HG02678 (cell line): ENCODE data around the gene TCF7L2.

ENCODE experiments used
- ATAC-seq: cut with Tn5 transposase; IDR thresholded peaks from one replicate; pipeline ENCODE4 v1.9.1; 2021; ENCODE audit warnings: mild to moderate bottlenecking, moderate library complexity; ENCODE audit not compliant: unreplicated experiment

TCF7L2 gene

DNA sequence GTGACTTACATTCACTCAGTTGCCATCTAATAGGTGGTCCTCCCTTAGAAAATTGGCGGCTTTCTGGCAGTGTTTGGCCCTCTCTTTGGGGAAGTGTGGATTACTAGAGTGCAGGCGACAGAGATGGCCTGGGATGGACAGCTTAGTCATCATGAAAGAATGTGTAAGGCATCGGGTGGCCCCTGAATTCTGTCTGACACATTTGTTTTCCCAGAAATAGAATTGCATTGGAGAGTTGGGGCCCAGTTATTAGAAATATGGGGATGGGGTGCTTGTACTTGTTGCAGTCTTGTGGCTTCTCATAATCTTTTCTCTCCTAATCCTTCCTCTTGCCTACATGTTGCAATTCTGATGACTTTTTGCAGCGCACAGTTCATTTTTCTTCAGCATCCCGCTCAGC lies 13.8 kb downstream of the TCF7L2 start:
- no peak for ATAC-seq

DNA sequence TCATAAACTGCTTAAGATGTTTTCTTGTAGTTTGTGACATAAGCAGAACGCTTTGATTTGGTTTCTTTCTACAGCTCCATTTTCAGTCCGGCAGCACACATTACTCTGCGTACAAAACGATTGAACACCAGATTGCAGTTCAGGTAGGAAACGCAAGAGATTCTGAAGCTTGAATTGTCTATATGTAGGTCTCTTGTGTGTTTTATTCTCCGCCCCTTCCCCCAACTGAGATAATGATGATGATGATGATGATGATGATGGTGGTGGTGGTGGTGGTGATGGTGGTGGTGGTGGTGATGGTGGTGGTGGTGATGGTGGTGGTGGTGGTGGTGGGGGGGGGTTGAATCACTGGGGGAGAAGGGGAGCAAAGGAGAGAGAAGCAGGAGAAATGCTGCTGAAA lies 14.4 kb downstream of the TCF7L2 start:
- no peak for ATAC-seq

DNA sequence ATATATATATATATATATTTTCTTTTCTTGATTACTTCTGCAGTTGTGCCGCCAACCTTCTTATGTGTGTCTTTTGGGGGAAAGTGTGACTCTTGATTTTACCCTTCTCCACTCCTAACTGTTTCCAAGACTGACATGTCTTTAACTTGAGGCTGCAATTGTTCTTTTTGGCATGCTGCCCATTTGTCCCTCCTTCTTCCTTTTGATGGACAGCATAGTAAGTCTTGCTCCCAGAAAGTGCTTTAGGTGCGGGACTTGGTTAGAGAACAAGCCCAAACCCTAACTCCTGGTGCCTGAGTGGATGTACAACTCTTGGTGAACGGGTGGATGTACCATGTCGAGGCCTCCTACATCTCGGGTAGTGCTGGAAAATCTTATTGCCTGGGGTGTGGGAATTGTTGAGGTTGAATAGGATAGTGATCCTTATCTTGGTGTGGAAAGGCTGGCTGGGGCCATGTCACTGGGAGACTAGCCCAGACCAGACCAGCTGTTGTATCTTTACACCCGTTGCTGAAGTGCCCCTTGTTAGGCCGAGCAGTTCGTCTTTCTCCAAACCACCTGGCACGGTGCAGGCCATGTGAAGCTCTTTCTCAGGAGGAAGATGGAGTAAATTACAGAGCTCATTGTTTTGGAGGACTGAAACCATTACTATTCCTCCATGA lies 16.3 kb downstream of the TCF7L2 start:
- no peak for ATAC-seq

DNA sequence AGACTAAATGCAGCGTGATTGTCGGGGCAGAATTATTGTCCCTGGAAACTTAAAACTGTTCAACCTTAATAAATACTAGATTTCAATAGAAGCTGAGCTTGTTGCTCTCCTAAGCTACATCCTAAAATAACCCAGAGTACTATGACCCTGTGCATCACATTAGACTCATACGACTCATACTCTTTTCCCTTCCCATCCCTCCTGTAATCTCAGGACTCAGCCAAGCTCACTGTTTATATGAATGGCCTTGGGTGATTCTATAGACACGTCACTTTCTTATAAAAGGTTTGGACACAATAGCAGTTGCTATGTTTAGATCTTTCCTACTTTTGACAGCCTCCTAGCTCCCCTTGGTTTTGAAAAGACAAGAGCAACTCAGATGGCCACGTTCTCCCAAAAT lies 17.2 kb downstream of the TCF7L2 start:
- no peak for ATAC-seq

DNA sequence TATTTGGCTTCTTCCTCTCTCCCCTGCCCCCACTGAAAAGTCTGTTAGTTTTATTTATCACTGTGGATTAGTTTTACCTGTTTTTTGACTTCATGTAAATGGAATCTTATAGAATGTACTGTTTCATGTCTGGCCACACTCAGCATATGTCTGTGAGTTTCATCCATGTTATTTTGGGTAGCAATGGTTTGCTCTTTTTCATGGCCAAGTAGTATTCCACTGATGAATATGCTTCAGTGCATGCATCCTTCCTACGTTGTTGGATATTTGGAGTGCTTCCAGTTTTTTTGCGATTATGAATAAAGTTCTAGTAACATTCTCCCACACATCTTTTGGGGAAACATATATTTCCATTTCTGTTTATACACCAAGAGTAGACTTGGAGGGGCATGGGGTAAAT lies 19.1 kb downstream of the TCF7L2 start:
- ATAC-seq: no peak

DNA sequence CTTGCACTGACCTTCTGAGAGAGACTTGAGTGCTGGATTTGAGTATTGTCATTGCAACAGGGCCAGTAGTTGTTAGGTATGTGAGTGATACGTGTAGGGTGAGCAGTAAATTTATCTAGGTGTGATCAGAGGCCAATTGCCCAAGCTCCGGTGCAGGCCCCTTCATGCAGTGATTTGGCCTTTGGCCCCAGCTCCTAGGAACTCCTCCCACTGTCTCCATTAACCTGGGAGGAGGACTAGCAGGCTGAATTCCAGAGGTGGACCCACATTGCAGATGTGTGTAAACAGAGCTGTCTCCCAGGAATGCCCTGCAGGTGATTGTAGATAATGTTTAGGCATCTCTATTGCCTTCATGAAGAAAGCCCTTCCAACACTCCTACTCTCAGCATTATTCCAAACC lies 19.5 kb downstream of the TCF7L2 start:
- ATAC-seq: no peak

DNA sequence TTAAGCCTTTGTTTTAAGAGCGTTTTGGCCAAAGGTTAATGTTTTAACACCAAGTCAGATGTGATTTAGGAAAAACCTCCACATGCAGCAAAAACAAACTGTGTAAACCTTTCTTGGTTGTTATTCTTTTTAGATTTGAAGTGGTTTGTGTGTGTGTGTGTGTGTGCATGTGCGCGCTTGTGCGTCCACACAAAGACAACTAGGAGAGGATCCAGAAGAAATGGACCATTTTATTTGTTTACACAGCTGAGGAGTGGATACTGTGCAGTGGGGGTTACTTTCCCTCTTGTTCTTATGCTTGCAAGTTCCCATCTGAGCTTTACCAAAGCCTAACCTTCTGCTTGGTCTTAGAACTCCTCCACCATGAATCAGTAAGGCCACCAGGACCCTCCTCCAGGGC lies 20.0 kb downstream of the TCF7L2 start:
- ATAC-seq: no peak

DNA sequence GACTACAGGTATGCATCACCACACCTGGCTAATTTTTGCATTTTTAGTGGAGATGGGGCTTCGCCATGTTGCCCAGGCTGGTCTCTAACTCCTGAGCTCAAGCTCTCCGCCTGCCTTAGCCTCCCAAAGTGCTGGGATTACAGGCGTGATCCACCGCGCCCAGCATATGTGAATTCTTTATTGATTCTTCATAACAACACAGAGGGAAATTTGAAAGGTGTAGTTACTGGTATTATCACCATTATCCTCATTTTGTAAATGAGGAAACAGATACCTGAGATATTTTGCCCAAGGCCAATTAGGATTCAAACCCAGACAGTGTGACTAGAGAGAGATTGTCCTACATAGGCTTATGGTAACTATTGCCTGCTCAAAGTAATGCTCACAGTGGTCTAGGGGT lies 22.6 kb downstream of the TCF7L2 start:
- no peak for ATAC-seq

DNA sequence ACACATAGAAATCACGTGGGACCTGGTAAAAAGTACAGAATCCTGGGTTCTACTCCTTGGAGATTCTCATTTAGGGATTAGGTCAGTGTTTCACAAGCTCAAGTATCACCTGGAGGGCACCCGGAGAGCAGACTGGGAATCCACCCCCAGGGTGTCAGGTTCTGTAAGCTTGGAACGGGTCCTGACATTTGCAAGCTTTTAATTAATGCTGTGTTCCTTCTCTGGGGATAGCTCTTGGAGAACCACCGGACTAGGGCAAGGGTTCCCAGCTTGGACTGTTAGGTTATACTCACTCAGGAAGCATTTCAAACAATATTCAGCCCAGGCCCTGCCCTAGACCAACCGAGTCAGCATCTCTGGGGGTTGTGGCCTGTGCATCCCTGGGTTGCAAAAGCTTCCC lies 23.0 kb downstream of the TCF7L2 start:
- no peak for ATAC-seq

DNA sequence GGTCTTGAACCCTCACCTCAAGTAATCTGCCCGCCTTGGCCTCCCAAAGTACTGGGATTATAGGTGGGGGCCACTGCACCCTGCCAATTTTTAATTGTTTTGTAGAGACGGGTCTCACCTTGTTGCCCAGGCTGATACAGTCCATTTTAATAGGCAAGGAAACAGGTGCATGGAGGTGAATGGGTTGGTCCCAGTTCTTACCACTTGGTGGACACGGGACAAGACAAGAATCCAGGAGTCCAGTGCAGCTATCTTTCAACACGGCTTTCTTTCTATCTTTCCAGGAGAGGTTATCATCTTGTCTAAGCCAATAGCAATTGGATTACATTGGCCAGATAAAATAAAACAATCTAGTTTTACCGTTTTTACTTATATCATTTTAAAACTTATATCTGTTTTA lies 23.8 kb downstream of the TCF7L2 start:
- ATAC-seq: no peak

DNA sequence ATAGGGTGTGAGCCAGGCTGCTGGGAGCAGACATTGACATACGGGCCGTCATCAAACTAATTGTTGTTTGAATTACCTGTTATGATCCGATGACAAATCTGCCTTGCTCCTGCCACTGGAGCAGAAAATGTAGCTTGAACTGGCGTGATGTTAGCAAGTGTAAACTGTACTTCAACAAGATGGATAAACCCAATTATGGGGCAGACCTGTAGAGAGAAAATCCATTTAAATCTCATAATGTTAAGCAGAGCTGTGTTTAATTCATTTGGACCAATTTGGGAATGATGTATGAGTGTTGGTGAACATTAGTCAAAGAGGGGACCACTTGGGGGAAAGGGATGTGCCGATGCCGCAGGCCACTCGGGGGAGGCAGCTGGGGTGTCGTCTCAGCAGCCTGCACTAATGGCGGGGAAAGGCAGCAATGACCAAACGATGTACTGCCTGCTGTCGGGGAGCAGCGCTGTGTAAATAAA lies 27.4 kb downstream of the TCF7L2 start:
- ATAC-seq: no peak

DNA sequence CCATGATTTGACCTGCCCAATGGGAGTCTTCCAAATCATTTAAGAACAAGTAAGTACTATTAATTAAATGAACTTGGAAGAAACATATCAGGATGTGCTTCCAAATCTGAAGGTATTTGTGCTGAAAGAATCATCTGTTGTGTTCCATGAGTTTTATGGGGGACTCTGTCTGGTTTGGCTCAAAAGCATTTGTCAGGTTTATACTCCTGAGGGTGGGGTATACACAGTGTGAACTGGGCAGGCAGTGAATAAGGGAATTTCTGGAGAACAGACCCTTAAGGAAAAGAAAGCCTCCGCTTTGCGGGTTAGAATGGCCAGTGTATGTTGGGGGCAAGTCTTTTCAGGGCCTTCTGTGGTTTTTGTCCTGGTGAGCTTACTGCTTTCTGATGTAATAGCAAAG lies 29.9 kb downstream of the TCF7L2 start:
- no peak for ATAC-seq

DNA sequence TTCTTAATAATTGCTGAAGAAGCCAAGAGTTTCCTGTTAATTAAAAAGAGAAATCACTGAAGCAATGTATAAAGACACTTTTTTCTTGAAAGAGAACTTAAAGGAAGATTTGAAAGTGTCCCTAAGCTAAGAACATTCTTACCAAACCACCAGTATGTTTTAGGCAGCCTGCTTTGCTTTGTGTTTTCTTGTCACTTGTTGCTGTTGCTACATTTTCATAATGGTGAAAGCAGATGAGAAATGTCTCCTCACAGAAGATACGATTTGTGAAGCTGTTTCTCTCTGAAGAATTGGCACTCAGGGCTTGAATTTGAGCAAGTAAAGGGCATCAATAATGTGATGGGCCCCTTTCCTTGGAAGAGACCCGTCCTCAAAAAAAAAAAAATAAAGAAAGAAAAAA lies 30.9 kb downstream of the TCF7L2 start:
- ATAC-seq: no peak

DNA sequence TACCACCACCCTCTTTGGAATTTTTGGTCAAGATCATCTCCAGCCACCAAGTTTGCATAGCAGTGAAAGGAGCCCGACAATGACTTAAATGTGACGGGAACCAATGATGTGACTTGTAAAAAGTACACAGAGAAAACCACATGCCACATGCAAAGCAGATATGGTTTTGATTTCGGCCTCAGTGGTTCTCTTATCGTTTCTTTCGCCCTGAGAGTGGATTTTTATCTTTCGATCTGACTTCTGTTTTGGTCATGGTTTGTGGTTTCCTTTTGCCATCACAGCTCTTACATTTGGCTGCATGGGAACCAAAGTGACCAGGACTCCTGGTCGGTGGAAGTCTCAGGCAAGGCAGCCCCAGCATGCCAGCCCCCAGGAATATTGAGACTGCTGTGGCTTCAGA lies 31.5 kb downstream of the TCF7L2 start:
- ATAC-seq: peak; percentile 91

DNA sequence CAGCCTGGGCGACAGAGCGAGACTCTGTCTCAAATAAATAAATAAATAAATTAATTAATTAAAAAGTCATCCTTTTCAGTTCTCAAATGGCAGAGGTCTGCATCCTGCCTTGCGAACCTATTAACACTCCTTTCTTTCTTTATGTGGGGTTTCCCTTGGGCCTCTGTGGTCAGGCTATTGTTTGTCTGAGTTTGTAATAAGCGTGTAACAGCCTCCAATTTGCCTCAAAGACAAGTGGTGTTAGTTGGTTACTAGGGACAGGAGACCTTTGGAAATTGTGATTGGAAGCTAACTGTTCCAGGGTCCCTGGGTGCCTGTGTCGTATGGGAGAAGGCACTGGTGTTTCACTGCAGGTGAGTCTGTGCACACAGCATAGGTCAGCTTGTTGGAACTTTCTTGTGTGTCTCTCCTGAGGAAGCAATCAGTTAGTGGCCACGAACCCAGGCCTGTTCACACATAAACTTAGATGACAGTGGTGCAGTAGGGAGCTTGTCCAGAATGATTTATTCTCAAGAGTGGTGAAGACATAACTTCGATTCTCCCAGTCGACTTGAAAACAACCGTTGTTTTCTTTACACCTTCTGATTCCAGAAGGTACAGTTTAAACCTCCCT lies 33.5 kb downstream of the TCF7L2 start:
- no peak for ATAC-seq

DNA sequence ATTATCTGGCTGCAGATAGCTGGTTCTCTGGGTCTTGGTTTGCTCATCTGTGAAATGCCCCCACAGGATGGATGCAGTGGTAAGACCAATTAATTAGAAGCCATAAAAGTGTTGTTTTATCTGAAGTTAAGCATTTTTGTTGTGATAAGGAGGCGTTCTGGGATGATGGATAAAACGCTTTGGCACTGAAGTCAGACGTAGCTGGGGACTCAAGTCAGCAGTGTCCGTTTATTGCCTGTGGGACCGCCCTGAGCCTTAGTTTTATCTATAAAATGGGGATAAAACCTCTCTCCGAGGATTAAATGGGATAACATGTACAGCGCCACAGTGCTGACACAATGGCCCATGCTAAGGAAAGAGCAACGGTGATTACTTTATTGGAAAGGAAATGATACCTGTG lies 34.7 kb downstream of the TCF7L2 start:
- ATAC-seq: no peak

DNA sequence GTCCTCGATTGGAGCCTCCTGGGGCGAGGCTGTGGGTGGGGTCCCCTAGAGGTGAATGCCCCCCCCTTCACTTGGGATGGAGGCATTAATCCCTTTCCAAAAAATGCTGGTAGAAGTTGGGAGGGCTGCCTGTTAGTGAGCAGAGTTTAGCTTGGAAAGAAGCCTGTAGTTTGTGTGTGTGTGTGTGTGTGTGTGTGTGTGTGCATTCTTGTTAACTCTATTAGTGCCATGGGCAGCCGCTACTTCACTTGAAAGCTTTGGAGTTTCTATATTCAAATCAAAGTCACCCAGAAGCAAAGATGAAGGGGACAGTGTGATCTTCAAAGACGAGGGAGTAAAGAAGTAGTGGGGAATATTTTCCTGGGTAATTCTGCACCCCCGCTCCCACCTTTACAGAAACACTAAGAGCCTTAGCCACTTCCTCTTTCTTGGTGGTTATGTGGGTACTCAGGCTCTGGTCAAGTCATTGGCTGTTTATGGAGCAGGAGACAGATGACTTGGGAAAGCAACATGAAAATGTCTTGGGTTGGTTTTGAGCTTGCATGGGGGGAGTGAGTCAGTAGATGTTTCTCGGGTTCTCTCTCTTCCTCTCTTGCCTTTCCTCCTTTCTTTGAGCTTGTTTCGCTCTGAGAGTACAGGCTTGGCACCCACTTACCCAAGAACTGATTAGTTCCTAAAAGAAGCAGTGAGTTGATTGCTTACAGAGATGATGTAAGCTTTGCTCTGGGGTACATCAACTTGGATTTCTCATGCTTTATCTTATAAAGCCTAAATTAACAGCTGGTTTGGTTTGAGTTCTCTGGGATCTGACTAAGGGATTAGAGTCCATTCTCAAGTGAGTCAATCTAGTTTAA lies 35.9 kb downstream of the TCF7L2 start:
- ATAC-seq: no peak

DNA sequence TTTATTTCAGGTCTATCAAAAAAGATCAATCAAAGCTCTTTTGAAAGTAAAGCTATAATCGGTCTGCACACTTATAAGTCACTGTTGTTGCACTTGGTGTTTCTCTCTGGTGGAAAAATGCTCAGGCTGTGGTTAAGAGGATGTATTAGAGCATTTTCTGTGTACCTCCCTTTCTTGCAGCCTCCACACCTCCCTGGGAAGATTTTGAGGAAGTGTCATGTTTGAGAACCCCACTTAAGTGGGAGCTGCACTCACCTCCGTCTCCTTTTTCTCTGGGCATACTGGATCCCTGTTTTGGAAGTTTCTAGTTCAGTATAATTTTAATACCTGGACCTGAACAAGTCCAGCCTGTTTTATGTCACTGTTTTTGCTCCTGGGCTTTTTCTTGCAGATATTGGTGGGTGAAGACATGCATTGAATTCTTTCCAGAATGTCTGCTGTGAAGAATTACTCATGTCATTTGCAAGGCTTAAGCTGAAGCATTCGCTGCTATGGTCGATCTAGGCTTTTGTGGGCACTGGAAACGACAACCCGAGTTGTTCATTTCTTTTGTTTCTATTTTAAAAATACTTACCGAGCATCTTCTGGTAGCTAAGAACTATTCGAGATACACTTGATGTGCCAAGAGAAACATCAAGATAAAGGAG lies 36.6 kb downstream of the TCF7L2 start:
- no peak for ATAC-seq

DNA sequence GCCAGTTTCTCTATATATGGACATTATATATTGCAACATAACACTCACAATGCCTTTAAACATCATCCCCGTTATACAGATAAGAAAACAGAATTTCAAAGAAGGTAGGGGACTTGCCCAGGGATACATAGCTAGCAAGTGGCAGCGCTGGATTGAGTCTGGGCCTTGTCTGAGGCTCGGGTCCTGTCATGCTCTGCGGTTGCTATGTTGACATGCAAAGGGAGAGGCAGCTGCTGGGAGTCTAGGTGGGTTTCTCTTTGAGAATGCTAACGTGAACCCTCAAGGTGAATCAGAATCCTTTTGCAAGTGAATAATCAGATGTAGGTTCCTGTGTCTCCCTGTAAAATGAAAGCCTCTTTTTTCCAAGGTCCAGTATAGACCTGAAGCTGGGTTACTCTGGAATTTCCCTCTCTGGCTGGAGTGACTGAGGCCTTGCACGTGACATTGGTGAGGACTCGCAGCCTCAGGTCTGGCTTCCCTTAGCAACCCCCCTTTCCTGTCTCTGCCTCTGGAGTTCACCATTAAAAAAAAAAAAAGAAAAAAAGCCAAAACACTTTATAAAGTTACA lies 38.9 kb downstream of the TCF7L2 start:
- ATAC-seq: no peak

DNA sequence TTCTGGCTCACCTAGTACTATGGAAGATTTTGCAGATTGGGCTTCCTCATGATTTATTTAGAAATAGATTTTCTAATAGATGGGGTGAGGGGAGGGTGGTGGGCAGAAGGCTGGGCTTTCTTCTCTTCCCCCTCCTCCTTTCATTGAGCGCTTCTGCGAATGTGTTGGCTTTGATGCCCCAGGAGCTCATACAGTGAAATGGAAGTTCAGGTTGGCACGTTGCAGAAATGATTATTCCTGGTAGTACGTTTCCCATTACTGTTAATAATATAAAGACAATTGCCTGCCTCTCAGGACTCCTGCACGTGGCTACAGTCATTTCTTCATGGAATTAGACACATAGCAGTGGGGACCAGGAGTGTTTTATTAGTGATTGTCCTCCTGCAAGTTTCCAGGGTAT lies 39.8 kb downstream of the TCF7L2 start:
- no peak for ATAC-seq

DNA sequence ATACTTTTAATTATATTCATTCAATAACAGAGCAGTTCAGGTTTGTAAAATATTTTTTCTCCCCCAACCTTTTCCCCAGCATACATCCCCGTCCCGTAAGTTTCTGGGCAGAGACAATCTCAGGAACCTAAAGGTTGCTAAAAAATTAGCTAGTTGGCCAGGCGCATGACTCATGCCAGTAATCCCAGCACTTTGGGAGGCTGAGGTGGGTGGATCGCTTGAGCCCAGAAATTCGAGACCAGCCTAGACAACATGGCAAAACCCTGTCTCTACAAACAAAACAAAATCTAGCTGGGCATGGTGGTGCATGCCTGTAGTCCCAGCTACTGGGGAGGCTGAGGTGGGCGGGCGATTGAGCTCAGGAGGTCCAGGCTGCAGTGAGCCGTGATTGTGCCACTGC lies 40.2 kb downstream of the TCF7L2 start:
- no peak for ATAC-seq
